Endodermal cell (in vitro differentiated cells): ENCODE measurements around the gene GRSF1. TPM values are rescaled to one million over a fixed set of nuclear protein-coding genes. Genes with fewer than 3 reads are reported as not detected.

Experiments
- DNase-seq: peaks from one replicate; pipeline ENCODE4 v3.0.0-alpha.2; 2017
- H3K27ac ChIP-seq: 2 replicates; pipeline ENCODE4 v1.5.1; 2013; ENCODE audit warnings: mild to moderate bottlenecking, low read depth, low read length, moderate library complexity
- H3K27me3 ChIP-seq: 2 replicates; pipeline ENCODE4 v1.6.1; 2013; ENCODE audit warnings: mild to moderate bottlenecking, low read length, moderate library complexity; ENCODE audit not compliant: insufficient read depth, control insufficient read depth, poor library complexity, severe bottlenecking
- H3K36me3 ChIP-seq: 2 replicates; pipeline ENCODE4 v1.7.0; 2013; ENCODE audit warnings: mild to moderate bottlenecking, low read length, moderate library complexity; ENCODE audit not compliant: control insufficient read depth, insufficient read depth
- H3K4me1 ChIP-seq: one replicate; pipeline ENCODE4 v1.7.0; 2013; ENCODE audit warnings: low read length; ENCODE audit not compliant: control insufficient read depth, insufficient read depth
- H3K4me3 ChIP-seq: 2 replicates; pipeline ENCODE4 v1.5.1; 2013; ENCODE audit warnings: mild to moderate bottlenecking, low read length, moderate library complexity
- H3K9ac ChIP-seq: 2 replicates; pipeline ENCODE4 v1.6.1; 2013; ENCODE audit warnings: mild to moderate bottlenecking, low read length, moderate library complexity; ENCODE audit not compliant: poor library complexity, severe bottlenecking; ENCODE audit errors: extremely low read depth
- H3K9me3 ChIP-seq: 2 replicates; pipeline ENCODE4 v1.6.1; 2013; ENCODE audit warnings: mild to moderate bottlenecking, low read length, moderate library complexity; ENCODE audit not compliant: control insufficient read depth
- H3K27ac Mint-ChIP-seq: 2 replicates; pipeline ENCODE4 v1.8.0; 2020; ENCODE audit warnings: mixed read lengths
- H3K27me3 Mint-ChIP-seq: 2 replicates; pipeline ENCODE4 v1.8.0; 2021; ENCODE audit warnings: mild to moderate bottlenecking, mixed read lengths; ENCODE audit not compliant: insufficient read depth
- H3K36me3 Mint-ChIP-seq: 2 replicates; pipeline ENCODE4 v1.8.0; 2020; ENCODE audit warnings: low read depth, mixed read lengths
- H3K4me1 Mint-ChIP-seq: 2 replicates; pipeline ENCODE4 v1.8.0; 2020; ENCODE audit warnings: mixed read lengths
- H3K4me3 Mint-ChIP-seq: 2 replicates; pipeline ENCODE4 v1.8.0; 2020; ENCODE audit warnings: mild to moderate bottlenecking, moderate library complexity, mixed read lengths
- H3K9me3 Mint-ChIP-seq: 2 replicates; pipeline ENCODE4 v1.8.0; 2020; ENCODE audit warnings: mild to moderate bottlenecking, mixed read lengths
- WGBS, 2 experiments: methylation state at CpG; one replicate each; pipeline versions ENCODE4 v1.1.5 to v1.1.7; 2013; ENCODE audit warnings: missing lambda C conversion rate in 2 of 2, mixed read lengths in 1 of 2; ENCODE audit not compliant: insufficient coverage in 1 of 2, insufficient read length in 1 of 2; 5-methylcytosine and 5-hydroxymethylcytosine counted together
- total RNA-seq, 2 donors: library from RNA; stranded (reverse); fragmentation: NEBNext Ultra II Directional in 1 of 2; extraction: Animal tissue kit (Norgen Biotek cat#: 25700) in 1 of 2; gene quantifications; 2 replicates in 1 of 2; 3 replicates in 1 of 2; pipeline ENCODE4 v1.2.1, GENCODE V29; 2021
- TF ChIP-seq, protein P1 (sequence below): fragments of 200-600 bp; sonication (generic); conservative IDR thresholded peaks from 2 replicates; pipeline ENCODE4 v1.5.0; 2021; ENCODE audit warnings: antibody characterized with exemption, mild to moderate bottlenecking

The GRSF1 gene
- total RNA-seq, 2 donors from 2014 or later: 108 to 123 TPM

DNA sequence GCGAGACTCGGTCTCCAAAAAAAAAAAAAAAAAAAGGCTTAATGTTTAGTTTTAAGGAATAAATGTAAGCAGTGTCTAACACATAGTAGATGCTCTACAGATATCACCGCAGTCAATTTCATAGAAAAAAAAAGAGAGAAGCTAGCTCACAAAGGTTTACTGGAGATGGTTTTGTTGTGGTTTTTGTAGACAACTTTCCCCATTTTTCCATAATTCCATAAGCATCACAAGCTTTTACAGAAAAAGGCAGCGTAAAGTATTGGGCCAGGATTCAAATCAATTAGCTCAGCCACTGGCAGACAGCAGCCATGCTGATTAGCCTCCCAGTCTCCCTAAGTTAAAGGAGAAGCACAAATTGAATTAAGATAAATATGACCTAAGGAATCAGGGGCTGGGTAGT is 1.5 kb downstream of the GRSF1 start:
- Mint-ChIP-seq H3K4me3 (peak overlapping the region; percentile 98), H3K36me3 (peaks cover 31% of the 10 kb centered on the region), H3K27ac (peak overlapping the region; percentile 99), H3K9me3 (no peaks in the 10 kb centered on the region), H3K27me3 (no peaks in the 10 kb centered on the region), H3K4me1 (peaks cover 18% of the 10 kb centered on the region)
- H3K4me3 ChIP-seq: peak overlapping the region; percentile 92
- peak overlapping the region; percentile 86 for H3K27ac ChIP-seq
- no peak for DNase-seq
- peaks cover 34% of the 10 kb centered on the region for H3K36me3 ChIP-seq
- peaks cover 4% of the 10 kb centered on the region for H3K4me1 ChIP-seq
- peak overlapping the region; percentile 94 for H3K9ac ChIP-seq
- TF ChIP-seq, protein P1, sequence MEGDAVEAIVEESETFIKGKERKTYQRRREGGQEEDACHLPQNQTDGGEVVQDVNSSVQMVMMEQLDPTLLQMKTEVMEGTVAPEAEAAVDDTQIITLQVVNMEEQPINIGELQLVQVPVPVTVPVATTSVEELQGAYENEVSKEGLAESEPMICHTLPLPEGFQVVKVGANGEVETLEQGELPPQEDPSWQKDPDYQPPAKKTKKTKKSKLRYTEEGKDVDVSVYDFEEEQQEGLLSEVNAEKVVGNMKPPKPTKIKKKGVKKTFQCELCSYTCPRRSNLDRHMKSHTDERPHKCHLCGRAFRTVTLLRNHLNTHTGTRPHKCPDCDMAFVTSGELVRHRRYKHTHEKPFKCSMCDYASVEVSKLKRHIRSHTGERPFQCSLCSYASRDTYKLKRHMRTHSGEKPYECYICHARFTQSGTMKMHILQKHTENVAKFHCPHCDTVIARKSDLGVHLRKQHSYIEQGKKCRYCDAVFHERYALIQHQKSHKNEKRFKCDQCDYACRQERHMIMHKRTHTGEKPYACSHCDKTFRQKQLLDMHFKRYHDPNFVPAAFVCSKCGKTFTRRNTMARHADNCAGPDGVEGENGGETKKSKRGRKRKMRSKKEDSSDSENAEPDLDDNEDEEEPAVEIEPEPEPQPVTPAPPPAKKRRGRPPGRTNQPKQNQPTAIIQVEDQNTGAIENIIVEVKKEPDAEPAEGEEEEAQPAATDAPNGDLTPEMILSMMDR: no peak
- 22% methylated on average over 1 of the region's 4 CpGs; no CpG with 5 or more reads in 1 of the 2 experiments for WGBS, 2 experiments
- H3K9me3 ChIP-seq: no peaks in the 10 kb centered on the region
- H3K27me3 ChIP-seq: no peaks in the 10 kb centered on the region

- Mint-ChIP-seq H3K27me3 (no peaks in the 10 kb centered on the region), H3K36me3 (peaks cover 49% of the 10 kb centered on the region), H3K4me1 (peaks cover 6% of the 10 kb centered on the region), H3K27ac (no peak overlapping the region), H3K4me3 (no peak overlapping the region), H3K9me3 (no peaks in the 10 kb centered on the region)
- TF ChIP-seq, protein P1: no peak
- no peaks in the 10 kb centered on the region for H3K27me3 ChIP-seq
- no peak for DNase-seq
- H3K9me3 ChIP-seq: no peaks in the 10 kb centered on the region
- WGBS, 2 experiments: 96% methylated on average over 2 of the region's 2 CpGs; no CpG with 5 or more reads in 1 of the 2 experiments
- H3K36me3 ChIP-seq: peaks cover 56% of the 10 kb centered on the region
- no peak overlapping the region for H3K27ac ChIP-seq
- H3K9ac ChIP-seq: no peak overlapping the region
- peaks cover 4% of the 10 kb centered on the region for H3K4me1 ChIP-seq
- H3K4me3 ChIP-seq: peak overlapping the region; percentile 92
These were observed 3.6 kb downstream of the GRSF1 start for GRCh38 chr4:70836081-70836480.

- H3K4me1 ChIP-seq: peaks cover 4% of the 10 kb centered on the region
- no peak overlapping the region for H3K4me3 ChIP-seq
- Mint-ChIP-seq H3K4me3 (no peak overlapping the region), H3K36me3 (peaks cover 70% of the 10 kb centered on the region), H3K4me1 (peaks cover 6% of the 10 kb centered on the region), H3K27ac (no peak overlapping the region), H3K9me3 (no peaks in the 10 kb centered on the region), H3K27me3 (no peaks in the 10 kb centered on the region)
- H3K27me3 ChIP-seq: no peaks in the 10 kb centered on the region
- peaks cover 77% of the 10 kb centered on the region for H3K36me3 ChIP-seq
- no peak for DNase-seq
- no peak overlapping the region for H3K27ac ChIP-seq
- H3K9ac ChIP-seq: no peak overlapping the region
- 78% methylated on average over 1 of the region's 1 CpG; no CpG with 5 or more reads in 1 of the 2 experiments for WGBS, 2 experiments
- TF ChIP-seq, protein P1: no peak
- H3K9me3 ChIP-seq: no peaks in the 10 kb centered on the region
These were observed 6.0 kb downstream of the GRSF1 start for GRCh38 chr4:70833675-70834074.
